GM12878 (cell line): ENCODE results near the gene STON1. TPM values are rescaled to one million over a fixed set of nuclear protein-coding genes. Genes with fewer than 3 reads are reported as not detected.

Experiments used
- ATAC-seq: fragments of 200-7000 bp; cut with Tn5 transposase; 3 replicates; pipeline ENCODE4 v1.9.1; 2020; ENCODE audit warnings: mild to moderate bottlenecking, moderate library complexity
- BruUV-seq: library from RNA; stranded (reverse); fragments of 400-500 nt; replicated peaks from 2 replicates; lab custom pipeline; 2021; lab: Mats Ljungman, UMichigan
- CTCF ChIA-PET: fragments of 300-600 bp; sonication (Branson Sonifier 250); formaldehyde crosslinking; extraction: SDS; loops from one replicate; lab custom pipeline; 2021; ENCODE audit warnings: inconsistent platforms; lab: Yijun Ruan, JAX
- POLR2A ChIA-PET: fragments of 350-600 bp; formaldehyde crosslinking; extraction: SDS; loops from one replicate; lab custom pipeline; 2021; ENCODE audit warnings: inconsistent platforms; lab: Charles Lee
- RAD21 ChIA-PET: fragments of 300-600 bp; sonication (Branson Sonifier 250); formaldehyde crosslinking; loops from one replicate; lab custom pipeline; 2023; ENCODE audit warnings: antibody characterized with exemption; ENCODE audit not compliant: unreplicated experiment; lab: Charles Lee
- SMC1A ChIA-PET: fragments of 300-600 bp; sonication (Branson Sonifier 250); formaldehyde crosslinking; loops from one replicate; lab custom pipeline; 2023; ENCODE audit not compliant: unreplicated experiment, uncharacterized antibody; lab: Charles Lee
- DNase-seq: peaks from one replicate; pipeline ENCODE4 v3.0.0-alpha.2; 2011; ENCODE audit warnings: low read depth, low spot score
- FAIRE-seq: peaks from 3 replicates; lab custom pipeline; 2011; peaks lifted over from hg19 to GRCh38; lab: Jason Lieb, UNC
- H2AFZ ChIP-seq: 2 replicates; pipeline ENCODE4 v1.6.0; 2011; ENCODE audit warnings: low read depth, low read length, control low read depth; ENCODE audit not compliant: control insufficient read depth
- H3K27ac ChIP-seq: 2 replicates; pipeline ENCODE4 v1.5.1; 2011; ENCODE audit warnings: control low read depth; ENCODE audit not compliant: control insufficient read depth, insufficient read depth
- H3K27me3 ChIP-seq, 2 experiments: replicated peaks in 1 of 2; 2 replicates each; pipeline versions ENCODE4 v1.6.0 to v1.6.1; 2011; ENCODE audit warnings: low read length in 1 of 2; ENCODE audit not compliant: control insufficient read depth in 2 of 2, insufficient read depth in 2 of 2
- H3K36me3 ChIP-seq, 2 experiments: 2 replicates each; pipeline ENCODE4 v1.5.1; 2011; ENCODE audit warnings: low read length in 1 of 2; ENCODE audit not compliant: control insufficient read depth in 2 of 2, insufficient read depth in 2 of 2
- H3K4me1 ChIP-seq: 2 replicates; pipeline ENCODE4 v1.6.1; 2011; ENCODE audit warnings: mild to moderate bottlenecking, low read length, moderate library complexity, mixed read lengths; ENCODE audit not compliant: control insufficient read depth, insufficient read depth
- H3K4me2 ChIP-seq: 2 replicates; pipeline ENCODE4 v1.6.0; 2011; ENCODE audit warnings: control low read depth; ENCODE audit not compliant: control insufficient read depth, insufficient read depth
- H3K4me3 ChIP-seq: fragments of 200-600 bp; sonication (generic); 2 replicates; pipeline ENCODE4 v1.5.1; 2016
- H3K79me2 ChIP-seq: 2 replicates; pipeline ENCODE4 v1.6.0; 2011; ENCODE audit warnings: low read length; ENCODE audit not compliant: control insufficient read depth, insufficient read depth
- H3K9ac ChIP-seq: 2 replicates; pipeline ENCODE4 v1.8.0; 2011; ENCODE audit warnings: low read length, control low read depth, mixed read lengths; ENCODE audit not compliant: control insufficient read depth, insufficient read depth
- H3K9me3 ChIP-seq: replicated peaks from 3 replicates; pipeline ENCODE4 v1.5.1; 2011; ENCODE audit warnings: mild to moderate bottlenecking, low read length; ENCODE audit not compliant: control insufficient read depth, insufficient read depth
- H4K20me1 ChIP-seq: 2 replicates; pipeline ENCODE4 v1.6.0; 2011; ENCODE audit not compliant: control insufficient read depth, insufficient read depth
- CBX5 ChIP-seq: sonication (generic); IDR thresholded peaks from 2 replicates; pipeline ENCODE4 v1.6.1; 2016; ENCODE audit warnings: low read depth, moderate library complexity, mild to moderate bottlenecking, inconsistent platforms
- CTCF ChIP-seq, 3 experiments: IDR thresholded peaks in 2 of 3; conservative IDR thresholded peaks in 1 of 3; 2 replicates each; pipeline ENCODE4 v1.5.1; 2011; ENCODE audit warnings: low read depth in 3 of 3, low read length in 3 of 3, mild to moderate bottlenecking in 3 of 3, control low read depth in 2 of 3, moderate library complexity in 2 of 3, inconsistent platforms in 1 of 3, mixed read lengths in 1 of 3; ENCODE audit not compliant: control insufficient read depth in 2 of 3, insufficient read depth in 1 of 3; ENCODE audit errors: extremely low read depth in 1 of 3
- ETV6 ChIP-seq, 2 experiments: fragments of 450-650 bp in 1 of 2; IDR thresholded peaks in 1 of 2; conservative IDR thresholded peaks in 1 of 2; 2 replicates each; pipeline ENCODE4 v1.6.1; 2014; ENCODE audit warnings: antibody characterized with exemption in 1 of 2, borderline replicate concordance in 1 of 2, low read depth in 1 of 2, mild to moderate bottlenecking in 1 of 2, moderate library complexity in 1 of 2
- KAT2A ChIP-seq: conservative IDR thresholded peaks from 2 replicates; pipeline ENCODE4 v1.6.1; 2011; ENCODE audit warnings: low read depth, low read length; ENCODE audit not compliant: control insufficient read depth
- PKNOX1 ChIP-seq: fragments of 450-650 bp; IDR thresholded peaks from 2 replicates; pipeline ENCODE4 v1.6.1; 2016; ENCODE audit warnings: mild to moderate bottlenecking
- RAD21 ChIP-seq: IDR thresholded peaks from 2 replicates; pipeline ENCODE4 v1.6.1; 2011; ENCODE audit warnings: mild to moderate bottlenecking, low read depth, low read length, moderate library complexity; ENCODE audit not compliant: insufficient read depth
- RFX5 ChIP-seq: IDR thresholded peaks from 2 replicates; pipeline ENCODE4 v1.6.1; 2011; ENCODE audit warnings: low read depth, low read length, improper control_type of control experiment
- SMC3 ChIP-seq: IDR thresholded peaks from 2 replicates; pipeline ENCODE4 v1.6.1; 2011; ENCODE audit warnings: low read length, improper control_type of control experiment, borderline replicate concordance
- SP1 ChIP-seq: IDR thresholded peaks from one replicate; pipeline ENCODE4 v1.6.1; 2011; ENCODE audit warnings: low read depth, low read length
- STAT1 ChIP-seq: fragments of 450-650 bp; conservative IDR thresholded peaks from 2 replicates; pipeline ENCODE4 v1.6.1; 2014; ENCODE audit warnings: antibody characterized with exemption, mild to moderate bottlenecking
- TCF12 ChIP-seq: IDR thresholded peaks from 2 replicates; pipeline ENCODE4 v1.6.1; 2011; ENCODE audit warnings: low read depth, mild to moderate bottlenecking, low read length
- ZNF217 ChIP-seq: fragments of 450-650 bp; IDR thresholded peaks from 2 replicates; pipeline ENCODE4 v1.6.1; 2017; ENCODE audit warnings: antibody characterized with exemption, mild to moderate bottlenecking
- WGBS: methylation state at CpG from one replicate; pipeline ENCODE4 v1.1.6; 2016; ENCODE audit warnings: low lambda C conversion rate; ENCODE audit not compliant: insufficient replicate concordance, insufficient coverage; ENCODE audit errors: missing lambda C conversion rate; 5-methylcytosine and 5-hydroxymethylcytosine counted together
- in situ Hi-C: fragments of 300-500 bp; cut with MboI; formaldehyde crosslinking; loops from 9 replicates; pipeline ENCODE4 v1.14.3; 2018; ENCODE audit warnings: mixed read lengths
- intact Hi-C: fragments of 100-400 bp; cut with micrococcal nuclease; formaldehyde crosslinking; loops from one replicate; pipeline ENCODE4 v1.14.2; 2022; ENCODE audit not compliant: unreplicated experiment
- polyA plus RNA-seq, 11 experiments: library from polyadenylated mRNA; depleted of rRNA in 4 of 11; unstranded in 6 of 11; stranded (reverse) in 5 of 11; fragments of >200 nt; fragmentation: Nextera tagmentation in 4 of 11; fragmentation: Illumina TruSeq in 1 of 11; extraction: Ambion mirVana in 4 of 11; extraction: Trizol in 1 of 11; gene quantifications; 1 replicate in 1 of 11; 2 replicates in 10 of 11; pipeline versions ENCODE4 v1.2.1 to v1.2.3, GENCODE V29; 2011 to 2016; ENCODE audit warnings: inconsistent platforms in 2 of 11, missing spikeins in 2 of 11, low read depth in 1 of 11
- total RNA-seq, 4 experiments: library from RNA; depleted of rRNA in 3 of 4; stranded (reverse); fragments of >200 nt in 3 of 4; fragmentation: Illumina TruSeq in 1 of 4; extraction: Trizol in 1 of 4; gene quantifications; 2 replicates each; pipeline versions ENCODE4 v1.2.1 to v1.2.3, GENCODE V29; 2013 to 2021

The STON1 gene
- total and polyA plus RNA-seq, 10 of the 15 experiments (the other 5 are each of a cell fraction or from before 2014, with no cell fraction given), result 0.11 to 0.90 (median 0.22) TPM; not detected in 2

GRCh38 chr2:48588745-48589144 is 58.8 kb downstream of the STON1 start:
- H3K9ac ChIP-seq, result no peak overlapping the region
- in situ Hi-C loops (no loop called here), intact Hi-C loops (no loop called here)
- H3K27me3 ChIP-seq, result no peaks in the 10 kb centered on the region; a peak in 1 of 4 replicates
- no TSS peak for BruUV-seq
- no peak overlapping the region for H3K4me3 ChIP-seq
- ChIA-PET POLR2A (no interaction called here), RAD21 (interaction anchor here (1.1 kb wide), 1 partner anchor 166 kb away, joined by 3 read pairs; no protein-coding TSS in a partner anchor), CTCF (interaction anchor here (0.9 to 1.7 kb wide), 5 partner anchors 11 to 479 kb away, joined by 3 to 7 read pairs (median 4); no protein-coding TSS in a partner anchor), SMC1A (interaction anchor here (0.7 to 0.8 kb wide), 2 partner anchors 30 to 45 kb away, joined by 3 to 4 read pairs; no protein-coding TSS in a partner anchor)
- H3K27ac ChIP-seq, result no peak overlapping the region
- H3K9me3 ChIP-seq, result no peaks in the 10 kb centered on the region
- TF ChIP-seq SP1, result no peak
- TF ChIP-seq PKNOX1, result 0 out of 2 replicates have a peak, but pooled peaks have one; percentile 11
- no peak overlapping the region for H2AFZ ChIP-seq
- no peak for DNase-seq
- H3K4me2 ChIP-seq, result no peak overlapping the region
- no peak for FAIRE-seq
- ATAC-seq, result peak; percentile 48
- H3K36me3 ChIP-seq, result no peaks in the 10 kb centered on the region
- no peaks in the 10 kb centered on the region for H4K20me1 ChIP-seq
- H3K79me2 ChIP-seq, result no peaks in the 10 kb centered on the region
- no peaks in the 10 kb centered on the region for H3K4me1 ChIP-seq
- 0% methylated on average over 1 of the region's 1 CpG for WGBS

DNA sequence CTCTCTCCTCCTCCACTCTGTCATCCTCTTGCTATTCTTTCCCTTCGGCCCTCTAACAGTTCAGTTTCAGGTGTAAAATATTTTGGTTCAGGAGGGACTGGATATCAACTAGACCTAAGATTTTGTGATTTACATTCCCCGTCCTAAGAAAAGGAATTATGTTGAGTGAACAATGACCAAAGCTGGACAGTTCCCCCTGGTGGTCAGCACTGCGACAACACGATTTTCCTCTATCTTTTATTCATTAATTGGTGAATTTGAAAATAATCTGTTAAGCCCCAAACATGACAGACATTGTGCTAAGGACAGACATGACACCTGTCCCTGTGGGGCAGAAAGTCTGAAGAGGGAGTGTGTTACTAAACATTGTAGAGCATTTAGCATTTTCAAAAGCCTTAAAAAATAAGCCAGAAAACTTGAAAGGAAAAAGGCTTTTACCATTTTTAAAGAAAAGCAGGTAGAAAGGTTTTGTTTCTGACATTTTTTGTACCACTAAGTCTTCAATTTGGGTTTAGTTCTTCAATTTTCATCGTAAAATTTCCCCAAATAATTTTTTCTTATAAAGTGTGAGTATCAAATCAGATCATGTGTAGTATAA is 59.3 kb downstream of the STON1 start:
- CTCF ChIA-PET, result interaction anchor here (0.9 to 1.7 kb wide), 4 partner anchors 11 to 480 kb away, joined by 3 to 7 read pairs (median 4); no protein-coding TSS in a partner anchor
- intact Hi-C loops, result no loop called here

More for the DNA sequence above, 59.3 kb downstream of the STON1 start:
- ChIA-PET POLR2A (no interaction called here), SMC1A (interaction anchor here (0.7 kb wide), 1 partner anchor 46 kb away, joined by 4 read pairs; no protein-coding TSS in a partner anchor), RAD21 (interaction anchor here (1.1 kb wide), 1 partner anchor 166 kb away, joined by 3 read pairs; no protein-coding TSS in a partner anchor)
- Histone ChIP-seq H3K79me2 (no peaks in the 10 kb centered on the region), H3K9ac (no peak overlapping the region), H3K36me3 (no peaks in the 10 kb centered on the region), H3K4me1 (no peaks in the 10 kb centered on the region), H3K4me2 (no peak overlapping the region), H2AFZ (no peak overlapping the region), H4K20me1 (no peaks in the 10 kb centered on the region), H3K9me3 (no peaks in the 10 kb centered on the region), H3K27ac (no peak overlapping the region), H3K4me3 (no peak overlapping the region), H3K27me3 (no peaks in the 10 kb centered on the region; a peak in 1 of 4 replicates)
- TF ChIP-seq RAD21, result peak; percentile 54
- TF ChIP-seq RFX5, result no peak
- peak; percentile 37; the same call in 1 of the 2 replicates for TF ChIP-seq SMC3
- no peak for TF ChIP-seq KAT2A
- TF ChIP-seq CBX5, result no peak
- TF ChIP-seq ETV6 (conservative IDR thresholded peaks at IDR 0.05 in 1 of 2, IDR thresholded peaks at IDR 0.05 in 1 of 2; ENCODE audit: borderline replicate concordance in 1 of 2, low read depth in 1 of 2), result no peak
- peak; percentile 42 to 55 (median 54); a peak in 5 of 6 replicates for TF ChIP-seq CTCF (IDR thresholded peaks at IDR 0.05 in 2 of 3, conservative IDR thresholded peaks at IDR 0.05 in 1 of 3; ENCODE audit: control insufficient read depth in 2 of 3, extremely low read depth in 1 of 3, insufficient read depth in 1 of 3, low read depth in 3 of 3, low read length in 3 of 3)
- TF ChIP-seq ZNF217, result no peak
- no peak for TF ChIP-seq STAT1
- TF ChIP-seq TCF12, result no peak
- DNase-seq (no peak), FAIRE-seq (no peak), ATAC-seq (peak; percentile 58)
- in situ Hi-C loops, result no loop called here
- no TSS peak for BruUV-seq
- 12% methylated on average over 5 of the region's 5 CpGs for WGBS
